K562 (cell line): Measurements from ENCODE around the gene PRIM1. TPM values are rescaled to one million over a fixed set of nuclear protein-coding genes. Genes with fewer than 3 reads are reported as not detected.

ENCODE experiments used
- ATAC-seq: fragments of 200-7000 bp; cut with Tn5 transposase; 3 replicates; pipeline ENCODE4 v1.9.1; 2020; ENCODE audit warnings: moderate library complexity
- BruUV-seq: library from RNA; stranded (reverse); fragments of 400-500 nt; replicated peaks from 2 replicates; lab custom pipeline; 2021; lab: Mats Ljungman, UMichigan
- CTCF ChIA-PET: fragments of 300-600 bp; formaldehyde crosslinking; extraction: SDS; loops from one replicate; lab custom pipeline; 2021; ENCODE audit warnings: low intra/inter-chr PET ratio; lab: Yijun Ruan, JAX
- POLR2A ChIA-PET: fragments of 300-600, 350-650 bp; sonication (Branson Sonifier 250); formaldehyde crosslinking; extraction: SDS; loops from one replicate; lab custom pipeline; 2021; ENCODE audit warnings: antibody characterized with exemption, inconsistent platforms; lab: Yijun Ruan, JAX
- DNase-seq, 4 experiments: peaks; one replicate each; pipeline versions ENCODE4 v3.0.0 to v3.0.0-alpha.2; 2011 to 2018; ENCODE audit warnings: low spot score in 3 of 4, mixed read lengths in 3 of 4; ENCODE audit errors: extremely low read depth in 1 of 4
- FAIRE-seq: peaks from 2 replicates; lab custom pipeline; 2011; peaks lifted over from hg19 to GRCh38; lab: Jason Lieb, UNC
- H2AFZ ChIP-seq: 2 replicates; pipeline ENCODE4 v1.6.0; 2011; ENCODE audit warnings: low read depth, low read length, control low read depth, inconsistent platforms
- H3K27ac ChIP-seq: fragments of 200-600 bp; 3 replicates; pipeline ENCODE4 v1.8.0; 2011; ENCODE audit warnings: low read depth, mild to moderate bottlenecking, control low read depth, inconsistent platforms, low read length, moderate library complexity, mixed read lengths; ENCODE audit errors: extremely low read depth
- H3K27me3 ChIP-seq, 2 experiments: fragments of 300-600 bp in 1 of 2; 2 replicates in 1 of 2; 3 replicates in 1 of 2; pipeline versions ENCODE4 v1.6.0 to v1.8.0; 2011; ENCODE audit warnings: inconsistent platforms in 2 of 2, low read length in 2 of 2, mild to moderate bottlenecking in 1 of 2, mixed read lengths in 1 of 2, moderate library complexity in 1 of 2; ENCODE audit not compliant: control insufficient read depth in 2 of 2, insufficient read depth in 2 of 2
- H3K36me3 ChIP-seq: fragments of 300-600 bp; 3 replicates; pipeline ENCODE4 v1.8.0; 2011; ENCODE audit warnings: mild to moderate bottlenecking, low read length, inconsistent platforms; ENCODE audit not compliant: control insufficient read depth, insufficient read depth
- H3K4me1 ChIP-seq, 2 experiments: fragments of 200-600 bp in 1 of 2; replicated peaks in 1 of 2; 2 replicates in 1 of 2; 3 replicates in 1 of 2; pipeline versions ENCODE4 v1.5.1 to v1.8.0; 2011; ENCODE audit warnings: inconsistent platforms in 2 of 2, low read length in 2 of 2, mild to moderate bottlenecking in 1 of 2, mixed read lengths in 1 of 2, moderate library complexity in 1 of 2; ENCODE audit not compliant: control insufficient read depth in 2 of 2, insufficient read depth in 2 of 2
- H3K4me2 ChIP-seq: 2 replicates; pipeline ENCODE4 v1.6.1; 2011; ENCODE audit warnings: low read length, control low read depth, inconsistent platforms, mixed read lengths; ENCODE audit not compliant: insufficient read depth
- H3K4me3 ChIP-seq: fragments of 200-600 bp; sonication (generic), shearing (Covaris generic); 2 replicates; pipeline ENCODE4 v1.5.1; 2016; ENCODE audit warnings: control low read depth, inconsistent platforms
- H3K79me2 ChIP-seq: fragments of 200-600 bp; 3 replicates; pipeline ENCODE4 v1.8.0; 2011; ENCODE audit warnings: low read length, inconsistent platforms; ENCODE audit not compliant: control insufficient read depth, insufficient read depth
- H3K9ac ChIP-seq, 2 experiments: 2 replicates each; pipeline versions ENCODE4 v1.6.0 to v1.6.1; 2011; ENCODE audit warnings: low read depth in 2 of 2, low read length in 2 of 2, control low read depth in 1 of 2, inconsistent platforms in 1 of 2, mild to moderate bottlenecking in 1 of 2, mixed read lengths in 1 of 2; ENCODE audit not compliant: insufficient read depth in 1 of 2
- H3K9me1 ChIP-seq: one replicate; pipeline ENCODE4 v1.6.0; 2011; ENCODE audit warnings: inconsistent platforms, mild to moderate bottlenecking, low read length, moderate library complexity; ENCODE audit not compliant: control insufficient read depth, insufficient read depth
- H3K9me3 ChIP-seq: replicated peaks from 2 replicates; pipeline ENCODE4 v1.5.1; 2011; ENCODE audit warnings: low read depth, low read length, inconsistent platforms; ENCODE audit not compliant: control insufficient read depth, insufficient read depth
- H4K20me1 ChIP-seq: replicated peaks from 2 replicates; pipeline ENCODE4 v1.6.1; 2011; ENCODE audit warnings: low read length, inconsistent platforms, mixed read lengths; ENCODE audit not compliant: control insufficient read depth, insufficient read depth
- IFI16 ChIP-seq: fragments of 250-450 bp; sonication (Bioruptor Pico); IDR thresholded peaks from 2 replicates; pipeline ENCODE4 v2.1.2; 2022; ENCODE audit warnings: mild to moderate bottlenecking, inconsistent platforms
- JUN ChIP-seq, 2 experiments: sonication (generic) in 1 of 2; formaldehyde crosslinking in 1 of 2; IDR thresholded peaks; 2 replicates each; pipeline versions ENCODE4 v1.6.1 to v1.8.0; 2012 to 2022; ENCODE audit warnings: borderline replicate concordance in 2 of 2, mild to moderate bottlenecking in 2 of 2, improper control_type of control experiment in 1 of 2, low read depth in 1 of 2, low read length in 1 of 2, missing genetic modification reagents in 1 of 2
- KLF1 ChIP-seq: fragments of 450-650 bp; IDR thresholded peaks from 2 replicates; pipeline ENCODE4 v1.6.1; 2016; ENCODE audit warnings: missing genetic modification characterization, missing compliant biosample characterization
- NRF1 ChIP-seq, 2 experiments: fragments of 450-650 bp; IDR thresholded peaks in 1 of 2; conservative IDR thresholded peaks in 1 of 2; 2 replicates each; pipeline ENCODE4 v1.6.1; 2014; ENCODE audit warnings: mild to moderate bottlenecking in 2 of 2
- PCBP2 ChIP-seq: fragments of 200-400 bp; formaldehyde crosslinking; IDR thresholded peaks from 2 replicates; pipeline ENCODE4 v1.6.1; 2018; ENCODE audit warnings: low read length, low read depth, mild to moderate bottlenecking, moderate library complexity; ENCODE audit not compliant: poor library complexity, severe bottlenecking
- RBM25 ChIP-seq: fragments of 200-400 bp; formaldehyde crosslinking; IDR thresholded peaks from 2 replicates; pipeline ENCODE4 v1.6.1; 2018; ENCODE audit warnings: low read length, low read depth, moderate library complexity; ENCODE audit not compliant: severe bottlenecking
- SIN3A ChIP-seq, 2 experiments: fragments of 150-350 bp in 1 of 2; IDR thresholded peaks; 2 replicates each; pipeline ENCODE4 v1.6.1; 2011 to 2016; ENCODE audit warnings: borderline replicate concordance in 2 of 2, low read depth in 2 of 2, low read length in 2 of 2, mild to moderate bottlenecking in 2 of 2, moderate library complexity in 2 of 2; ENCODE audit not compliant: control insufficient read depth in 1 of 2
- SNIP1 ChIP-seq: fragments of 450-650 bp; IDR thresholded peaks from 2 replicates; pipeline ENCODE4 v1.7.1; 2017; ENCODE audit warnings: low read depth, mild to moderate bottlenecking
- SRSF3 ChIP-seq: fragments of 200-400 bp; formaldehyde crosslinking; IDR thresholded peaks from 2 replicates; pipeline ENCODE4 v1.6.1; 2016; ENCODE audit warnings: mild to moderate bottlenecking, low read length, moderate library complexity; ENCODE audit not compliant: insufficient read depth
- ZNF316 ChIP-seq: fragments of 450-650 bp; IDR thresholded peaks from 2 replicates; pipeline ENCODE4 v1.6.1; 2016
- WGBS: fragments of 100-300 bp; shearing (Covaris generic); methylation state at CpG from one replicate; pipeline ENCODE4 v1.1.6; 2016; ENCODE audit warnings: low coverage, mixed read lengths; ENCODE audit not compliant: insufficient coverage; ENCODE audit errors: missing lambda C conversion rate; 5-methylcytosine and 5-hydroxymethylcytosine counted together
- in situ Hi-C: fragments of 300-500 bp; cut with MboI; formaldehyde crosslinking; loops from 4 replicates; pipeline ENCODE4 v1.15.0; 2018; ENCODE audit warnings: inconsistent platforms, mixed read lengths
- intact Hi-C: fragments of 100-400 bp; cut with micrococcal nuclease; formaldehyde crosslinking; loops from 2 replicates; pipeline ENCODE4 v1.14.2; 2022
- polyA plus RNA-seq, 8 experiments: library from polyadenylated mRNA; depleted of rRNA in 4 of 8; stranded (reverse) in 5 of 8; unstranded in 3 of 8; fragments of >200 nt; fragmentation: Nextera tagmentation in 2 of 8; fragmentation: Illumina TruSeq in 1 of 8; extraction: Ambion mirVana in 2 of 8; extraction: Trizol in 1 of 8; gene quantifications; 2 replicates each; pipeline versions ENCODE4 v1.2.1 to v1.2.3, GENCODE V29; 2011 to 2014; ENCODE audit warnings: inconsistent platforms in 1 of 8, missing spikeins in 1 of 8
- total RNA-seq, 7 experiments: library from RNA; depleted of rRNA in 6 of 7; stranded (reverse); fragments of >200 nt in 6 of 7; fragmentation: Illumina TruSeq in 2 of 7; extraction: Trizol in 2 of 7; gene quantifications; 2 replicates each; pipeline versions ENCODE4 v1.2.1 to v1.2.3, GENCODE V29; 2011 to 2021; ENCODE audit warnings: low replicate concordance in 1 of 7
- TF ChIP-seq, protein P1 (sequence below): fragments of 250-450 bp; sonication (Bioruptor Pico); IDR thresholded peaks from 2 replicates; pipeline ENCODE4 v1.8.0; 2022; ENCODE audit warnings: inconsistent platforms, mild to moderate bottlenecking, moderate library complexity, borderline replicate concordance
- TF ChIP-seq, protein P2 (sequence below): fragments of 250-450 bp; sonication (Bioruptor Pico); IDR thresholded peaks from 2 replicates; pipeline ENCODE4 v1.5.0; 2020; ENCODE audit warnings: mild to moderate bottlenecking, borderline replicate concordance

Gene PRIM1
- total and polyA plus RNA-seq, 9 of the 15 experiments (the other 6 are each of a cell fraction or from before 2014, with no cell fraction given) = 67.2 to 179 (median 140) TPM

DNA sequence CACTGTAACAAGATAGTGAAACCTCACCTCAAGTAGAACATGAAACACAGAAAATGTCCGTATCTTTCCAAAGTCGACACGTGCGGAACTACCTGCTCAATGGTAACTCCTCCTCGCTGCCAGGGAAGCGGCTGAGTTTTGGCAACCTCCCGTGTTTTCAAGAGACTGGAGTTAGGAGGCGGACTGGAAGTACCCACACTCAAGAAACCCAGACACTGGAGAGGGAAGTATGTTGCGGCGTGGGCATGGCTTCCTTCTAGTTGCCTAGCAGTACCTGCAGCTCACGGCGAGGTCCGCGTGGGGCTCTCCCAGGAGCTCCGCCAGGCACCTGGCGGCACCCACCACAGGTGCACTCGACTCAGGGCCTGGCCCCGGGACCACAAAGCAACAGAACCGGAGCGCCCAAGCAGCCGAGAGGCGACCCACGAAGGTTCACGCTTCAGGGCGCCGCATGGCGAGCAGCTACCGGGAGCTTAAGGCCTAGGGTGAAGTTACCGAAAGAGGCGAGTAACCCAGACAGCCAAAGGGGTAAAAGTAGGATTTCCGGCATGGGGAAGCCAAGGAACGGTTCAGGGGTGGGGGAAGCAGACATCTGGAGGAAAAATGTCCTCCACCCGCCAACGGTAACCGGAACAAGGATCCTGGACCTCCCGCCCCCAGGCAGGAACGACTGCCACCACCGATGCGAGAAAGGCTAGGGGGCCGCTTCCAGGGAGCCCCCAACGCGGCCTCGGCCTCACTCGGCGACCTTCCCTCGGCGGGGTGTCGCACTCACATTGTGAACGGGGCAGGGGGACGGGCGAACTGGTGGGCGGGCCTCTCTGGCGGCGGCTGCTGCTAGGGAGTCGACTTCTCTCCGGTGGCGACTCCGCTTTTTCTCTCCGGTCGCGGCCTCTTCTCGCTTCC, 64.6 kb downstream of the PRIM1 start:
- CTCF ChIA-PET = no interaction called here
- DNase-seq (peak in 3 of 4 experiments; percentile 60 to 67 (median 65)), ATAC-seq (peak; percentile 9), FAIRE-seq (no peak)
- Histone ChIP-seq H3K4me1 (peaks cover 4 to 33% of the 10 kb centered on the region in 2 experiments; a peak in 4 of 5 replicates), H3K36me3 (peaks cover 37% of the 10 kb centered on the region), H4K20me1 (peaks cover 16% of the 10 kb centered on the region), H3K9me1 (no peaks in the 10 kb centered on the region), H3K9ac (peak overlapping the region; percentile 100), H3K27ac (peak overlapping the region; percentile 99), H3K79me2 (peaks cover 72% of the 10 kb centered on the region), H2AFZ (no peak overlapping the region; the same call in 1 of the 2 replicates), H3K4me3 (peak overlapping the region; percentile 97), H3K4me2 (peak overlapping the region; percentile 96), H3K27me3 (no peaks in the 10 kb centered on the region), H3K9me3 (no peaks in the 10 kb centered on the region)
- WGBS = 2% methylated on average over 52 of the region's 62 CpGs
- POLR2A ChIA-PET = interaction anchor here (0.6 to 4.4 kb wide), 19 partner anchors 9 to 242 kb away, joined by 3 to 25 read pairs (median 5); partner anchors contain the start of genes ATP5F1B, NACA and PRIM1
- intact Hi-C loops (loop anchor here (1.0 to 2.0 kb wide), 4 partner anchors 12 to 65 kb away; partner anchors contain the start of genes NACA and PRIM1), in situ Hi-C loops (no loop called here)
- TSS peak; percentile 58 for BruUV-seq
- TF ChIP-seq IFI16 (CRISPR knock-in tag) (no peak), ZNF316 (no peak), SNIP1 (no peak), KLF1 (tag) (no peak), NRF1 (conservative IDR thresholded peaks at IDR 0.05 in 1 of 2, IDR thresholded peaks at IDR 0.05 in 1 of 2) (no peak), SIN3A (IDR thresholded peaks at IDR 0.05; ENCODE audit: borderline replicate concordance in 2 of 2, control insufficient read depth in 1 of 2, low read depth in 2 of 2, low read length in 2 of 2) (peak; percentile 19 to 56; a peak in 2 of 4 replicates), SRSF3 (peak; percentile 67; the same call in 1 of the 2 replicates), PCBP2 (no peak), RBM25 (no peak), JUN (IDR thresholded peaks at IDR 0.05; ENCODE audit: borderline replicate concordance, low read depth, low read length) (no peak), JUN (CRISPR knock-in tag; IDR thresholded peaks at IDR 0.05; ENCODE audit: borderline replicate concordance) (peak; percentile 56)
- TF ChIP-seq, protein P1, sequence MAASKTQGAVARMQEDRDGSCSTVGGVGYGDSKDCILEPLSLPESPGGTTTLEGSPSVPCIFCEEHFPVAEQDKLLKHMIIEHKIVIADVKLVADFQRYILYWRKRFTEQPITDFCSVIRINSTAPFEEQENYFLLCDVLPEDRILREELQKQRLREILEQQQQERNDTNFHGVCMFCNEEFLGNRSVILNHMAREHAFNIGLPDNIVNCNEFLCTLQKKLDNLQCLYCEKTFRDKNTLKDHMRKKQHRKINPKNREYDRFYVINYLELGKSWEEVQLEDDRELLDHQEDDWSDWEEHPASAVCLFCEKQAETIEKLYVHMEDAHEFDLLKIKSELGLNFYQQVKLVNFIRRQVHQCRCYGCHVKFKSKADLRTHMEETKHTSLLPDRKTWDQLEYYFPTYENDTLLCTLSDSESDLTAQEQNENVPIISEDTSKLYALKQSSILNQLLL (CRISPR knock-in tag) = no peak
- TF ChIP-seq, protein P2, sequence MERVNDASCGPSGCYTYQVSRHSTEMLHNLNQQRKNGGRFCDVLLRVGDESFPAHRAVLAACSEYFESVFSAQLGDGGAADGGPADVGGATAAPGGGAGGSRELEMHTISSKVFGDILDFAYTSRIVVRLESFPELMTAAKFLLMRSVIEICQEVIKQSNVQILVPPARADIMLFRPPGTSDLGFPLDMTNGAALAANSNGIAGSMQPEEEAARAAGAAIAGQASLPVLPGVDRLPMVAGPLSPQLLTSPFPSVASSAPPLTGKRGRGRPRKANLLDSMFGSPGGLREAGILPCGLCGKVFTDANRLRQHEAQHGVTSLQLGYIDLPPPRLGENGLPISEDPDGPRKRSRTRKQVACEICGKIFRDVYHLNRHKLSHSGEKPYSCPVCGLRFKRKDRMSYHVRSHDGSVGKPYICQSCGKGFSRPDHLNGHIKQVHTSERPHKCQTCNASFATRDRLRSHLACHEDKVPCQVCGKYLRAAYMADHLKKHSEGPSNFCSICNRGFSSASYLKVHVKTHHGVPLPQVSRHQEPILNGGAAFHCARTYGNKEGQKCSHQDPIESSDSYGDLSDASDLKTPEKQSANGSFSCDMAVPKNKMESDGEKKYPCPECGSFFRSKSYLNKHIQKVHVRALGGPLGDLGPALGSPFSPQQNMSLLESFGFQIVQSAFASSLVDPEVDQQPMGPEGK (CRISPR knock-in tag) = no peak
